Measurements from ENCODE around the gene NRXN3.

DNA sequence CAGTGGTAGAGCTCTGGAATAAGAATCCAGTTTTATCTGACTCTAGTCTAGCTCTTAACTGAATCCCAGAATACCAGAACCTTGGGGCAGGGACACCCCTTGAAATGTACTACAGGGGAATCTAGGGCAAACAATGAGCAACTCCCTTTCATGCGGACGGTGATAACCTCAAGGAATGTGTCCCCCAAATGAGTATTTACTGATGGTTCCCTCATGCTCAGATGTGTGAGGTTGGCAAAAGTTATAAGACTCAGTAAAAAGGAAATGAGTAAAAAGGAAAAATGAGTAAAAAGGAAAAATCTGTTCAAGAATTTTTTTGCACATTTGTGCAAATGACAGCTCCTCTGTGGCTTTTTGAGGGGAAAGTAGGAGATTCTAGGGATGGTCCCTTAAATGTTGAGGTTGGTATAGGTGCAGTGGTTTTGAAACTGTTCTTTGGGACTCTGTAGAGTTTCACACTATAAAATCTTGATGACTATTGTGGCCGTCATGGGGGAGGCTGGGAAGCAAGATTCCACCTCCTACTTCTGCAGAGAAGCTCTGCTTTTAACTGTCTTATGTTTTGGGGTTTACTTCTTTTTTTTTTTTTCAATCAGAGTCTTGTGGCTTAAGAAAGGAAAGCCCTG is 58.6 kb downstream of the NRXN3 start:
- TF ChIP-seq CTCF (conservative IDR thresholded peaks at IDR 0.05; ENCODE audit: low read depth, low read length) (no peak), CHD1 (IDR thresholded peaks at IDR 0.05; ENCODE audit: low read depth, low read length) (no peak), RCOR1 (IDR thresholded peaks at IDR 0.05; ENCODE audit: insufficient replicate concordance, low read length) (no peak), RFX5 (IDR thresholded peaks at IDR 0.05; ENCODE audit: low read depth, low read length) (no peak), POLR2A (IDR thresholded peaks at IDR 0.05; ENCODE audit: low read depth, low read length) (no peak)

Measured in IMR-90 (cell line).